ENCODE data around the gene CCND1. TPM values are rescaled to one million over a fixed set of nuclear protein-coding genes. Genes with fewer than 3 reads are reported as not detected.
"Not testable (repeated sequence)": the region's sequence is repeated elsewhere in the genome, so short reads cannot be mapped to it uniquely, and the experiment has no call there.

The CCND1 gene
- total RNA-seq, 3 donors from 2014 or later: 26.1 to 31.9 (median 28.1) TPM

DNA sequence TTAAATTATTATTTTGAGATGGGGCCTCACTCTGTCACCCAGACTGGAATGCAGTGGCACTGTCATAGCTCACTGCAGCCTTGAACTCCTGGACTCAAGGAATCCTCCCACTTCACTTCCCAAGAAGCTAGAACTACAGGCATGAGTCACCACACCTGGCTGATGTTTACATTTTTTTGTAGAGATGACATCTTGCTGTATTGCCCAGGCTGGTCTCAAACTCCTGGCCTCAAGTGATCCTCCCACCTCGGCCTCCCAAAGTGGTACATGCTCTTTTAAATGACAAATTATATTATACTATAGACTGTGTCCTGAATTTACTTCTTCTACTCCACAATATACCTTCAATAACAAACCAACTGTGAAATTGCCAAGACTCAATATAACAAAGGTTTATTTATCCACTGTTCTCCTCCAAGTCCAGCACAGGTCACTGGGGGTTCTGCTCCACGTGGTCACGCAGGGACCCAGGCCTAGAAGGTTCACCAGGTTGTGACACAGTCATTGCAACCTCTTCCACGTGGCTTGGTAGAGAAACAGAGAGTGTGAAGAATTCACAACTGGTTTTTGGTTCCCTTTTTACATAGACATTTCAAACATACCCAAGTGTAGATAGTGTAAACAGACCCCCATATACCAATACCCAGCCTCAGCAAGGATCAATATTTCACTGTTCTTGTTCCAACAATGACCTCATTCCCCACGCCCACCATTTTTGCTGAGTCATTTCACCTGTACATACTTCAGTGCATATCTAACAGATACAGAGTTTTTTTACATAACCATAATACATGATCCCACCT is 47.2 kb downstream of the CCND1 start:
- not testable (repeated sequence) for DNase-seq; H3K4me1 Mint-ChIP-seq (ENCODE audit: low read depth); H3K36me3 Mint-ChIP-seq (ENCODE audit: insufficient read depth); ATAC-seq; H3K4me3 Mint-ChIP-seq; H3K9me3 Mint-ChIP-seq
- peaks cover 52% of the 10 kb centered on the region for H3K27me3 Mint-ChIP-seq (ENCODE audit: low read depth)

- ATAC-seq: peak in 1 of 2 donors; percentile 13
- peaks cover 63% of the 10 kb centered on the region for H3K27me3 Mint-ChIP-seq (ENCODE audit: low read depth)
- no peak for DNase-seq
Observed at GRCh38 chr11:69689484-69690319, 48.7 kb downstream of the CCND1 start.

DNA sequence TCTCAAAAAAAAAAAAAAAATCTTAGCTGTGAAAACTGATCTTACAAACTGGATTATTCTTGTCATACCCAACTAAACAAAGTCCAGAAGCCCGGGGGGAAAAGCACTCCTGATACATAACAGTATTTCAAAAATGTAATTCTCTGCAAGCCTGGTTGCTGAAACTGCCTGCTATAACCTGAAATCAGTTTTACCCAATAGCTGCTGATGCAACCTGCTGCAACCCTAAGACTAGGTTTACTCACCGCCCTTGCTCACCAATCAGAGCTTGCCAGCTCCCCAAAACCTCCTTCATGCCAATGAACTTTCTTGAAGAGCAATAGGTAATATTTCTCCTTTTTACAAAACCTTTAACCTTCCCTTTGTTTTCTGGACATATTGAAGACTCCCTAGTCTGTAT is 50.5 kb downstream of the CCND1 start:
- no peak overlapping the region for H3K4me3 Mint-ChIP-seq
- H3K27me3 Mint-ChIP-seq (ENCODE audit: low read depth): peaks cover 62% of the 10 kb centered on the region
- peaks cover 2% of the 10 kb centered on the region for H3K4me1 Mint-ChIP-seq (ENCODE audit: low read depth)
- H3K36me3 Mint-ChIP-seq (ENCODE audit: insufficient read depth): no peaks in the 10 kb centered on the region
- no peaks in the 10 kb centered on the region for H3K9me3 Mint-ChIP-seq
- DNase-seq (no peak), ATAC-seq (no peak)

More at GRCh38 chr11:69689484-69690319, 48.7 kb downstream of the CCND1 start:
- H3K36me3 Mint-ChIP-seq (ENCODE audit: insufficient read depth): no peaks in the 10 kb centered on the region
- H3K9me3 Mint-ChIP-seq: no peaks in the 10 kb centered on the region
- no peak overlapping the region for H3K4me3 Mint-ChIP-seq
- peaks cover 7% of the 10 kb centered on the region for H3K4me1 Mint-ChIP-seq (ENCODE audit: low read depth)

DNA sequence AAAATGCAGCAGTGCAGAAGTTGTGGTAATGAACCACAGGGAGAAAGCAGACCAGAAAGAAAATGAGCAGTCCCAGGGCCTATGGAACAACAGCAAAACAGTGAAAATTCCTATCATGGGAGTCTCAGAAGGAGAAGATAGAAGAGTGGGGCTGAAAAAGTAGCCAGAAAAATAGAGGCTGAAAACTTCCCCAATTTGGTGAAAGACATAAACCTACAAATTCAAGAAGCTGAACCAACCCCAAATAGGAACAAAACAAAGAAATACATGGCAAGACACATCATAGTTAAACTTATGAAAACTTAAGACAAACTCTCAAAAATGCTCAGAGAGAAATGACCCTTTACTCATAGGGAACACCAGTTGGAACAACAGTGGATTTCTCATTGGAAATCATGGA is 51.5 kb downstream of the CCND1 start:
- Mint-ChIP-seq H3K4me1 (ENCODE audit: low read depth) (peaks cover 2% of the 10 kb centered on the region), H3K4me3 (no peak overlapping the region), H3K27me3 (ENCODE audit: low read depth) (peaks cover 66% of the 10 kb centered on the region), H3K9me3 (no peaks in the 10 kb centered on the region), H3K36me3 (ENCODE audit: insufficient read depth) (no peaks in the 10 kb centered on the region)
- no peak for DNase-seq
- no peak for ATAC-seq

- Mint-ChIP-seq H3K9me3 (no peaks in the 10 kb centered on the region), H3K4me1 (ENCODE audit: low read depth) (no peaks in the 10 kb centered on the region), H3K27me3 (ENCODE audit: low read depth) (peaks cover 72% of the 10 kb centered on the region), H3K4me3 (no peak overlapping the region), H3K36me3 (ENCODE audit: insufficient read depth) (no peaks in the 10 kb centered on the region)
- ATAC-seq (no peak), DNase-seq (no peak)
Observed at GRCh38 chr11:69694781-69695180, 53.8 kb downstream of the CCND1 start.

DNA sequence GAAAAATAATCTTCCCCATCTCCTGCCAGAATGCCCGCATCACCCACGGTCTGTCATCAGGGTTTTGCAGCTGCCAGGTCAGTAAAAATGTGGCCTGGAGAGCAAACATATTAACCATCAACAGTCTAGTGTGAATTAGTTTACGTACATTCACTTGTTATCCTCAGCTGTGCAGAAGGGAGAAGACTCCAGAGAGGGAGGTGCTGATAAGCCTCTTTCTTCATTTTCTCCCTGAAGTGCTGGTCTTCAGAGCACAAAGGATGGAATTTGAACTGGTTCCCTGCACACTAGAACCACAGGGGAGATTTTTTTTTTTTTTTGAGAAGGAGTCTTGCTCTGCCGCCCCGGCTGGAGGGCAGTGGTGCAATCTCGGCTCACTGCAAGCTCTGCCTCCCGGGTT is 54.6 kb downstream of the CCND1 start:
- no peaks in the 10 kb centered on the region for H3K36me3 Mint-ChIP-seq (ENCODE audit: insufficient read depth)
- H3K9me3 Mint-ChIP-seq: no peaks in the 10 kb centered on the region
- DNase-seq (no peak), ATAC-seq (no peak)
- peaks cover 71% of the 10 kb centered on the region for H3K27me3 Mint-ChIP-seq (ENCODE audit: low read depth)
- H3K4me3 Mint-ChIP-seq: no peak overlapping the region
- H3K4me1 Mint-ChIP-seq (ENCODE audit: low read depth): no peaks in the 10 kb centered on the region

DNA sequence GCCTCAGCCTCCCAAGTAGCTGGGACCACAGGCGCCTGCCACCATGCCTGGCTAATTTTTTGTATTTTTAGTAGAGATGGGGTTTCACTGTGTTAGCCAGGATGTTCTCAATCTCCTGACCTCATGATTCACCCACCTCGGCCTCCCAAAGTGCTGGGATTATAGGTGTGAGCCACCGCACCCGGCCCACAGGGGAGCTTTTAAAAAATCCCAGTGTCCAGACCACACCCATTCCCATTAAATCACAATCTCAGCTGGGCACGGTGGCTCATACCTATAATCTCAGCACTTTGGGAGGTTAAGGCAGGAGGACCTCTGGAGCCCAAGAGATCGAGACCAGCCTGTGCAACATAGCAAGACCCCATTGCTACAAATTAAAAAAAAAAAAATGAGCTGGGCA is 55.0 kb downstream of the CCND1 start:
- H3K4me1 Mint-ChIP-seq (ENCODE audit: low read depth); ATAC-seq; DNase-seq; H3K36me3 Mint-ChIP-seq (ENCODE audit: insufficient read depth); H3K9me3 Mint-ChIP-seq; H3K4me3 Mint-ChIP-seq: not testable (repeated sequence)
- H3K27me3 Mint-ChIP-seq (ENCODE audit: low read depth): peaks cover 71% of the 10 kb centered on the region

DNA sequence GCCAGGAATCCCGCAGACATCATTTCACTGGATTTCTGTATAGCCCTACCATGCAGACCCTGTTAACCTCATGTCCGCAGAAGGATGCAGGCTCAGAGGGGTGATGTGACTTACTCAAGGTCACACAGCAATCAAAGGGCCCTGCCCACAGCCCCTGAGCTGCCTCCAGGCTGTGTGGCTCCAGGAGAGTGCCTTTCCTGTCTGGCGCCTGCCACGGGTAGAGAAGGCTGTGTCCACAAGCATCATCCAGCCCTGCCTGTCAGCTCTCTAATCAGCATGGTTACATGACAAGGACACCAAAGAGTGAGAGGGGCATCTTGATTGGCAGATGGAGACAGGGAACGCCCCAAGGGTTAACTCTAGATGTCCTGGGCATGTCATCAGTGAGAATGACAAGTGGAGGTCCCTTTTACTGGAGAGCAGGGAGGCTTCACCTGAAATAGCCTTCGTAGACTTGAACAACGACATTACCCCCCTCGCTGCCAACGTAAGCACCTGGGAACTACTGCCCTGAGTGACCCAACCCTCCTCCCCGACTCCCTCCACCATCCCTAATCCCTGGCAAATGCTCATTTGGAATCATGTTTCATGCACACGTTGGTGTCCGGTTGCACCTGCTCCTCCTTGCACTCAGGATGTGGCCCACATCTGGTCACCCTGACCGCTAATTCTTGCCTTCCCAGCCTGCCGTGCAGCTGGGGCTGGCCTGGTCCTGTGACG is 56.0 kb downstream of the CCND1 start:
- Mint-ChIP-seq H3K9me3 (no peaks in the 10 kb centered on the region), H3K4me3 (no peak overlapping the region), H3K36me3 (ENCODE audit: insufficient read depth) (no peaks in the 10 kb centered on the region), H3K27me3 (ENCODE audit: low read depth) (peaks cover 73% of the 10 kb centered on the region), H3K4me1 (ENCODE audit: low read depth) (no peaks in the 10 kb centered on the region)
- ATAC-seq: no peak
- DNase-seq: no peak

DNA sequence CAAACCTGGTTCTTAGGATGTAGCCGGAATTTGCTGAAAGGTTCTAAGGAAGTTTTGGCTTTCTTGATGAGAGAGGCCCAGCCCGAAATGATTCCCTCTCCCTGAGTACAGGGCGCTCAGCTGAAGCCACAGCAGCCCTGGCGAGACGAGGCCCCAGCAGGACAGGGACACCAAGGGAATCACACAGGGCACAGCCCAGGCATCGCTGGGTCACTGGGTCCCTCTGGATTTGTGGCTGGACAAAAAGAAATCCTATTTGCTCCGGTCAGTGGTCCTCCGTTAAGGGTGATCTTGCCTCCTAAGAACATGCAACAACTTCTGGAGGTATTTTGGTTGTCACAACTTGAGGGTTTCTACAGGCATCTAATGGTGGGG is 56.5 kb downstream of the CCND1 start:
- no peak for DNase-seq

DNA sequence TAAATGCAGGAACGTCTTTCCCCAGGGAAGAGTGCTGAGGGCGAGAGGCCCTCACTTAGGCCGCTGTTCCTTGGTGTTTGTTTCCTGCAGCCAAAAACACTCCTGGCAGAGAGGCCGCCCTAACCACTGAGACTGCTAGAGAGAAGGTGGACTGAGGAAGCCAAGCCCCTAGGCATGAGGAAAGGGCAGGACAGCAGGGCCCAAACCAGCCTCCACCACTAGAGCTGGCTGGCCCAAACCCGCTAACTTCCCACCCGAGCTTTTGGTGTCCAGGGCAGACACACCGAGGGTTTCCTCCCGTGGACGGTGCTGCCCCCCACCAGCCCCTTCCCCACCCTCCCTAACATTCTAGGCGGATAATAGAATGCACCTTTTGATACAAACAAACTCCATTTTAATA is 56.9 kb downstream of the CCND1 start:
- ATAC-seq: no peak
- H3K27me3 Mint-ChIP-seq (ENCODE audit: low read depth): peaks cover 72% of the 10 kb centered on the region
- no peaks in the 10 kb centered on the region for H3K36me3 Mint-ChIP-seq (ENCODE audit: insufficient read depth)
- no peak overlapping the region for H3K4me3 Mint-ChIP-seq
- DNase-seq: no peak
- H3K9me3 Mint-ChIP-seq: no peaks in the 10 kb centered on the region
- H3K4me1 Mint-ChIP-seq (ENCODE audit: low read depth): peaks cover 1% of the 10 kb centered on the region

More for the DNA sequence above, 56.5 kb downstream of the CCND1 start:
- Mint-ChIP-seq H3K36me3 (ENCODE audit: insufficient read depth) (no peaks in the 10 kb centered on the region), H3K4me1 (ENCODE audit: low read depth) (no peaks in the 10 kb centered on the region), H3K4me3 (no peak overlapping the region), H3K27me3 (ENCODE audit: low read depth) (peaks cover 70% of the 10 kb centered on the region), H3K9me3 (no peaks in the 10 kb centered on the region)
- ATAC-seq: no peak

GRCh38 chr11:69698362-69698761 is 57.4 kb downstream of the CCND1 start:
- Mint-ChIP-seq H3K36me3 (ENCODE audit: insufficient read depth) (no peaks in the 10 kb centered on the region), H3K27me3 (ENCODE audit: low read depth) (peaks cover 75% of the 10 kb centered on the region), H3K9me3 (no peaks in the 10 kb centered on the region), H3K4me3 (no peak overlapping the region), H3K4me1 (ENCODE audit: low read depth) (peaks cover 3% of the 10 kb centered on the region)
- DNase-seq: no peak
- ATAC-seq: no peak

GRCh38 chr11:69699213-69699612 is 58.3 kb downstream of the CCND1 start:
- Mint-ChIP-seq H3K9me3 (no peaks in the 10 kb centered on the region), H3K36me3 (ENCODE audit: insufficient read depth) (no peaks in the 10 kb centered on the region), H3K27me3 (ENCODE audit: low read depth) (peaks cover 71% of the 10 kb centered on the region), H3K4me3 (no peak overlapping the region), H3K4me1 (ENCODE audit: low read depth) (peaks cover 5% of the 10 kb centered on the region)
- ATAC-seq: no peak
- no peak for DNase-seq

DNA sequence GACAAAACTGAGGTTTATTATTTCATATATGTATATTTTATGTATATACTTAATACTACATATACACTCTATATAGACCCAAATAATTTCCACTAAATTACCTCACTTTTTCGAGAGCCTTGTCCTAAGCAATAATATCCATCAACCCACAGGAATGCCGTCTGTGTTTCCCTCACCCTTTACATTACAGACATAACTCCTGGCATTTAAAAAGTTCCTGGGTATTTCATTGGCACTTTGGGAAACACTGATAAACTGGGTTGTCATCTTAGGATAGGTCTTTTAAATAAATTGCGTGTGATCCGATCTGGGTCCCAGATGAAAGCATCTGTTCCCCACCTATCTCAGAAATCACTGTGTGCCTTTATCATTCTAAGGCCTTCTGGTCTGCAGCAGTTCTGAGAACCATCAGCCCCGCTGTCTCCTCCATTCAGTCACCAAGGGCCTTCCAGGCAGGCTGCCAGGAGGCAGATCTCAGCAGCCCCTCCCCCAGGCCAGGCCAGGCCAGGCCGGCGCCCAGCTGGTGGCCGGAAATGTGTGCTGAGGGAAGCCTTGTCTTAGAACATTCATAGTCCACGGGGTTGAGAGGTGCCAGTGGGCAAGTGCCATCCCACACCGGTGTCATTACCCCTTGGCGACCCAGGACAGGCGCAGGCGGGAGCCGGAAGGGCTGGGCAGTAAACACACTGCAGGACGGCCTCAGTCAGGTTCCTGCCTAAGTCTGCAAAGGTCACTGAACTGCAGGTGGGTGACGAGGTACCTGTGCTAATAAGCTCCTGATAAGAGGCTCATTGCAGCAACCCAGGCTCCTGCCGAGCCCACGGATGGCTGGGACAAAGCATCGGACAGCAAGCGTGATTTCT is 59.6 kb downstream of the CCND1 start:
- peaks cover 76% of the 10 kb centered on the region for H3K27me3 Mint-ChIP-seq (ENCODE audit: low read depth)

More for the DNA sequence above, 59.6 kb downstream of the CCND1 start:
- H3K36me3 Mint-ChIP-seq (ENCODE audit: insufficient read depth): no peaks in the 10 kb centered on the region
- no peak for DNase-seq
- no peak for ATAC-seq
- H3K4me1 Mint-ChIP-seq (ENCODE audit: low read depth): peaks cover 8% of the 10 kb centered on the region
- no peak overlapping the region for H3K4me3 Mint-ChIP-seq
- H3K9me3 Mint-ChIP-seq: no peaks in the 10 kb centered on the region

All from activated T-cell treated with anti-CD3 and anti-CD28 coated beads, Interleukin-2, amount 50 U/mL, for 4 hours (primary cell).